ENCODE data around the gene SNX9. TPM values are rescaled to one million over a fixed set of nuclear protein-coding genes. Genes with fewer than 3 reads are reported as not detected.
"Not testable (repeated sequence)": the region's sequence is repeated elsewhere in the genome, so short reads cannot be mapped to it uniquely, and the experiment has no call there.

Gene SNX9
- total RNA-seq, 1 donor from 2014 or later = 67.3 TPM

GRCh38 chr6:157840261-157840660 lies 17.2 kb downstream of the SNX9 start:
- TF ChIP-seq CTCF (IDR thresholded peaks at IDR 0.05; ENCODE audit: insufficient read depth, low read length, poor library complexity, severe bottlenecking) = no peak
- Histone ChIP-seq H3K36me3 (ENCODE audit: control insufficient read depth, insufficient read depth, low read length) (no peaks in the 10 kb centered on the region), H3K27me3 (ENCODE audit: control insufficient read depth, insufficient read depth, low read length) (no peaks in the 10 kb centered on the region), H3K4me3 (ENCODE audit: low read depth, low read length) (no peak overlapping the region)
- DNase-seq (ENCODE audit: low read depth) = no peak

GRCh38 chr6:157840776-157841175 lies 17.7 kb downstream of the SNX9 start:
- peak; percentile 58 for DNase-seq (ENCODE audit: low read depth)
- H3K27me3 ChIP-seq (ENCODE audit: control insufficient read depth, insufficient read depth, low read length) = no peaks in the 10 kb centered on the region
- no peak for TF ChIP-seq CTCF (IDR thresholded peaks at IDR 0.05; ENCODE audit: insufficient read depth, low read length, poor library complexity, severe bottlenecking)
- no peak overlapping the region for H3K4me3 ChIP-seq (ENCODE audit: low read depth, low read length)
- H3K36me3 ChIP-seq (ENCODE audit: control insufficient read depth, insufficient read depth, low read length) = no peaks in the 10 kb centered on the region

GRCh38 chr6:157841211-157841840 lies 18.3 kb downstream of the SNX9 start:
- no peak for TF ChIP-seq CTCF (IDR thresholded peaks at IDR 0.05; ENCODE audit: insufficient read depth, low read length, poor library complexity, severe bottlenecking)
- H3K27me3 ChIP-seq (ENCODE audit: control insufficient read depth, insufficient read depth, low read length) = no peaks in the 10 kb centered on the region
- H3K36me3 ChIP-seq (ENCODE audit: control insufficient read depth, insufficient read depth, low read length) = no peaks in the 10 kb centered on the region
- no peak for DNase-seq (ENCODE audit: low read depth)
- H3K4me3 ChIP-seq (ENCODE audit: low read depth, low read length) = no peak overlapping the region

GRCh38 chr6:157842212-157842611 lies 19.2 kb downstream of the SNX9 start:
- Histone ChIP-seq H3K4me3 (ENCODE audit: low read depth, low read length) (no peak overlapping the region), H3K27me3 (ENCODE audit: control insufficient read depth, insufficient read depth, low read length) (no peaks in the 10 kb centered on the region), H3K36me3 (ENCODE audit: control insufficient read depth, insufficient read depth, low read length) (no peaks in the 10 kb centered on the region)
- no peak for DNase-seq (ENCODE audit: low read depth)
- no peak for TF ChIP-seq CTCF (IDR thresholded peaks at IDR 0.05; ENCODE audit: insufficient read depth, low read length, poor library complexity, severe bottlenecking)

GRCh38 chr6:157844196-157844595 lies 21.1 kb downstream of the SNX9 start:
- not testable (repeated sequence) for H3K36me3 ChIP-seq (ENCODE audit: control insufficient read depth, insufficient read depth, low read length); DNase-seq (ENCODE audit: low read depth); H3K27me3 ChIP-seq (ENCODE audit: control insufficient read depth, insufficient read depth, low read length); H3K4me3 ChIP-seq (ENCODE audit: low read depth, low read length)

- no peak for TF ChIP-seq CTCF (IDR thresholded peaks at IDR 0.05; ENCODE audit: insufficient read depth, low read length, poor library complexity, severe bottlenecking)
- H3K27me3 ChIP-seq (ENCODE audit: control insufficient read depth, insufficient read depth, low read length) = no peaks in the 10 kb centered on the region
- H3K36me3 ChIP-seq (ENCODE audit: control insufficient read depth, insufficient read depth, low read length) = no peaks in the 10 kb centered on the region
- DNase-seq (ENCODE audit: low read depth) = no peak
- H3K4me3 ChIP-seq (ENCODE audit: low read depth, low read length) = no peak overlapping the region
These were observed 22.6 kb downstream of the SNX9 start for GRCh38 chr6:157845493-157846259.
